IMR-90 (cell line): Measurements from ENCODE around the gene TMTC2. TPM values are rescaled to one million over a fixed set of nuclear protein-coding genes. Genes with fewer than 3 reads are reported as not detected.

Source experiments
- ATAC-seq: fragments of 200-7000 bp; cut with Tn5 transposase; 2 replicates; pipeline ENCODE4 v1.9.1; 2020; ENCODE audit warnings: low read depth, mild to moderate bottlenecking, moderate library complexity
- BruUV-seq: library from RNA; stranded (reverse); fragments of 400-500 nt; replicated peaks from 2 replicates; lab custom pipeline; 2021; lab: Mats Ljungman, UMichigan
- CTCF ChIA-PET: fragments of 300-600 bp; formaldehyde crosslinking; extraction: SDS; loops from one replicate; lab custom pipeline; 2021; ENCODE audit warnings: antibody characterized with exemption; lab: Yijun Ruan, JAX
- POLR2A ChIA-PET: fragments of 300-600 bp; sonication (Branson Sonifier 250); formaldehyde crosslinking; loops from one replicate; lab custom pipeline; 2022; ENCODE audit warnings: antibody characterized with exemption; ENCODE audit not compliant: unreplicated experiment; lab: Charles Lee
- DNase-seq: peaks from one replicate; pipeline ENCODE4 v3.0.0; 2013
- H2AFZ ChIP-seq: replicated peaks from 2 replicates; pipeline ENCODE3; 2013; ENCODE audit warnings: low read length, mild to moderate bottlenecking; ENCODE audit not compliant: poor library complexity
- H2AK5ac ChIP-seq: 2 replicates; pipeline ENCODE4 v1.6.1; 2013; ENCODE audit warnings: low read depth, low read length, inconsistent platforms
- H2AK9ac ChIP-seq: replicated peaks from 2 replicates; pipeline ENCODE3; 2013; ENCODE audit warnings: mild to moderate bottlenecking, low read depth, low read length, moderate library complexity; ENCODE audit not compliant: poor library complexity
- H2BK120ac ChIP-seq: 2 replicates; pipeline ENCODE4 v1.6.1; 2013; ENCODE audit warnings: low read depth, low read length, inconsistent platforms
- H2BK15ac ChIP-seq: 3 replicates; pipeline ENCODE4 v1.6.1; 2013; ENCODE audit warnings: low read depth, low read length, inconsistent platforms
- H2BK20ac ChIP-seq: 2 replicates; pipeline ENCODE4 v1.6.1; 2013; ENCODE audit warnings: low read depth, mild to moderate bottlenecking, inconsistent platforms, low read length, moderate library complexity
- H2BK5ac ChIP-seq: 2 replicates; pipeline ENCODE4 v1.6.1; 2013; ENCODE audit warnings: mild to moderate bottlenecking, low read depth, low read length, inconsistent platforms; ENCODE audit not compliant: poor library complexity, severe bottlenecking
- H3K14ac ChIP-seq: replicated peaks from 2 replicates; pipeline ENCODE4 v1.6.1; 2013; ENCODE audit warnings: low read depth, low read length, inconsistent platforms
- H3K18ac ChIP-seq: 2 replicates; pipeline ENCODE4 v1.6.1; 2013; ENCODE audit warnings: low read depth, low read length, control low read depth
- H3K23ac ChIP-seq: 2 replicates; pipeline ENCODE4 v1.6.1; 2013; ENCODE audit warnings: low read depth, low read length, inconsistent platforms
- H3K27ac ChIP-seq: 2 replicates; pipeline ENCODE4 v1.5.1; 2013; ENCODE audit warnings: mild to moderate bottlenecking, control low read depth, low read length; ENCODE audit not compliant: insufficient read depth
- H3K27me3 ChIP-seq: 2 replicates; pipeline ENCODE4 v1.6.1; 2013; ENCODE audit warnings: low read length; ENCODE audit not compliant: control insufficient read depth, insufficient read depth
- H3K36me3 ChIP-seq: 2 replicates; pipeline ENCODE4 v1.6.1; 2013; ENCODE audit warnings: low read length, mixed read lengths; ENCODE audit not compliant: control insufficient read depth, insufficient read depth
- H3K4ac ChIP-seq: 2 replicates; pipeline ENCODE4 v1.6.1; 2013; ENCODE audit warnings: low read depth, low read length, inconsistent platforms
- H3K4me1 ChIP-seq: 2 replicates; pipeline ENCODE4 v1.6.1; 2013; ENCODE audit warnings: low read length, mixed read lengths; ENCODE audit not compliant: control insufficient read depth, insufficient read depth
- H3K4me2 ChIP-seq: 2 replicates; pipeline ENCODE4 v1.6.1; 2013; ENCODE audit warnings: low read depth, mild to moderate bottlenecking, control low read depth, low read length, moderate library complexity
- H3K4me3 ChIP-seq: 2 replicates; pipeline ENCODE4 v1.5.1; 2013; ENCODE audit warnings: low read depth, mild to moderate bottlenecking, control low read depth, low read length, moderate library complexity; ENCODE audit not compliant: insufficient read depth
- H3K56ac ChIP-seq: 2 replicates; pipeline ENCODE4 v1.6.1; 2013; ENCODE audit warnings: low read length, inconsistent platforms; ENCODE audit not compliant: insufficient read depth; ENCODE audit errors: extremely low read depth
- H3K79me1 ChIP-seq, 2 experiments: 2 replicates each; pipeline ENCODE4 v1.6.1; 2013; ENCODE audit warnings: low read length in 2 of 2, inconsistent platforms in 1 of 2, low read depth in 1 of 2
- H3K9ac ChIP-seq: 2 replicates; pipeline ENCODE4 v1.6.1; 2013; ENCODE audit warnings: low read depth, low read length, control low read depth
- H3K9me1 ChIP-seq: 2 replicates; pipeline ENCODE4 v1.6.1; 2013; ENCODE audit warnings: low read length, inconsistent platforms; ENCODE audit not compliant: insufficient read depth
- H3K9me3 ChIP-seq: 2 replicates; pipeline ENCODE4 v1.6.1; 2013; ENCODE audit warnings: low read length; ENCODE audit not compliant: control insufficient read depth, insufficient read depth
- H4K20me1 ChIP-seq: 2 replicates; pipeline ENCODE4 v1.6.1; 2013; ENCODE audit warnings: low read length, inconsistent platforms; ENCODE audit not compliant: insufficient read depth
- H4K5ac ChIP-seq: 2 replicates; pipeline ENCODE4 v1.6.1; 2013; ENCODE audit warnings: mild to moderate bottlenecking, low read depth, low read length, control low read depth
- H4K8ac ChIP-seq, 2 experiments: 2 replicates each; pipeline ENCODE4 v1.6.1; 2013; ENCODE audit warnings: low read depth in 2 of 2, low read length in 2 of 2, control low read depth in 1 of 2, inconsistent platforms in 1 of 2
- H4K91ac ChIP-seq: 2 replicates; pipeline ENCODE4 v1.6.1; 2013; ENCODE audit warnings: low read depth, low read length, inconsistent platforms; ENCODE audit not compliant: insufficient read depth
- CHD1 ChIP-seq: IDR thresholded peaks from 2 replicates; pipeline ENCODE4 v1.6.1; 2012; ENCODE audit warnings: low read depth, low read length, improper control_type of control experiment
- RFX5 ChIP-seq: IDR thresholded peaks from 2 replicates; pipeline ENCODE4 v1.8.0; 2012; ENCODE audit warnings: low read depth, mild to moderate bottlenecking, low read length, moderate library complexity
- SMC3 ChIP-seq: fragments of 150-350 bp; IDR thresholded peaks from 2 replicates; pipeline ENCODE4 v1.6.1; 2016; ENCODE audit warnings: low read depth, mild to moderate bottlenecking, antibody characterized with exemption, low read length, moderate library complexity
- WGBS, 2 experiments: methylation state at CpG; one replicate each; pipeline versions ENCODE4 v1.1.5 to v1.1.7; 2013; ENCODE audit warnings: missing lambda C conversion rate in 2 of 2; ENCODE audit not compliant: insufficient read length in 1 of 2; ENCODE audit errors: extremely low coverage in 2 of 2; 5-methylcytosine and 5-hydroxymethylcytosine counted together
- dilution Hi-C: fragments of 300-500 bp; cut with HindIII; formaldehyde crosslinking; loops from one replicate; pipeline ENCODE4 v1.14.3; 2018; ENCODE audit warnings: low sequenced_read_pairs; ENCODE audit not compliant: unreplicated experiment
- in situ Hi-C: fragments of 300-500 bp; cut with MboI; formaldehyde crosslinking; loops from 3 replicates; pipeline ENCODE4 v1.14.3; 2019; ENCODE audit warnings: low sequenced_read_pairs, inconsistent platforms, mixed read lengths
- intact Hi-C: fragments of 100-400 bp; cut with micrococcal nuclease; formaldehyde crosslinking; loops from 2 replicates; pipeline ENCODE4 v1.10.0; 2022
- polyA plus RNA-seq, 3 experiments: library from polyadenylated mRNA; depleted of rRNA; stranded (reverse); fragments of >200 nt; gene quantifications; 2 replicates each; pipeline ENCODE4 v1.2.3, GENCODE V29; 2012; ENCODE audit warnings: low replicate concordance in 1 of 3
- total RNA-seq: library from RNA; depleted of rRNA; stranded (reverse); fragments of >200 nt; gene quantifications from 2 replicates; pipeline ENCODE4 v1.2.3, GENCODE V29; 2012

TMTC2 gene
- total and polyA plus RNA-seq, 2 of the 4 experiments (the other 2 are of a cell fraction), result 0.56 to 1.4 TPM

- no peak for TF ChIP-seq SMC3
- no peak for TF ChIP-seq RFX5
- TF ChIP-seq CHD1, result no peak
- H3K27ac ChIP-seq, result no peak overlapping the region
- ChIA-PET POLR2A (no interaction called here), CTCF (no interaction called here)
- H3K9me1 ChIP-seq, result no peaks in the 10 kb centered on the region
- no peaks in the 10 kb centered on the region for H3K36me3 ChIP-seq
- H4K8ac ChIP-seq, result no peak overlapping the region
- H3K9me3 ChIP-seq, result no peaks in the 10 kb centered on the region
- no peak overlapping the region for H2AFZ ChIP-seq
- H2AK5ac ChIP-seq, result no peak overlapping the region
- no peak overlapping the region for H2BK15ac ChIP-seq
- in situ Hi-C loops, result no loop called here
- WGBS, 2 experiments, result no CpG with 5 or more reads among the region's 1 CpG
- no peaks in the 10 kb centered on the region for H4K20me1 ChIP-seq
- no peak overlapping the region for H2BK5ac ChIP-seq
- H3K4me1 ChIP-seq, result no peaks in the 10 kb centered on the region
- no peak overlapping the region for H3K56ac ChIP-seq
- no TSS peak for BruUV-seq
- no peak overlapping the region for H3K4me2 ChIP-seq
- H3K9ac ChIP-seq, result no peak overlapping the region
- dilution Hi-C loops, result no loop called here
- H3K4ac ChIP-seq, result no peak overlapping the region
- H2BK20ac ChIP-seq, result no peak overlapping the region
- H3K23ac ChIP-seq, result no peak overlapping the region
- H3K18ac ChIP-seq, result no peak overlapping the region
- H4K5ac ChIP-seq, result no peak overlapping the region
- H4K91ac ChIP-seq, result no peak overlapping the region
- DNase-seq, result no peak
- ATAC-seq, result no peak
- no peak overlapping the region for H2BK120ac ChIP-seq
- no peaks in the 10 kb centered on the region for H3K79me1 ChIP-seq
- intact Hi-C loops, result no loop called here
- no peak overlapping the region for H3K14ac ChIP-seq
- H3K4me3 ChIP-seq, result no peak overlapping the region
- no peak overlapping the region for H2AK9ac ChIP-seq
- H3K27me3 ChIP-seq, result no peaks in the 10 kb centered on the region
These were observed 378.9 kb downstream of the TMTC2 start for GRCh38 chr12:83065562-83065961.
